ENCODE results near the gene COG2. TPM values are rescaled to one million over a fixed set of nuclear protein-coding genes. Genes with fewer than 3 reads are reported as not detected.

COG2 gene
- total RNA-seq, 6 experiments from 2014 or later: 9.0 to 18.7 (median 13.0) TPM

GRCh38 chr1:230624097-230624713, 18.1 kb upstream of the COG2 start:
- WGBS (ENCODE audit: insufficient coverage, low coverage, low lambda C conversion rate, missing lambda C conversion rate): 87% methylated on average over 16 of the region's 19 CpGs
- TF ChIP-seq CTCF (IDR thresholded peaks at IDR 0.05) (no peak), POLR2A (IDR thresholded peaks at IDR 0.05) (no peak)
- H3K9me3 ChIP-seq: no peaks in the 10 kb centered on the region
- no peaks in the 10 kb centered on the region for H3K4me1 ChIP-seq
- no peak for DNase-seq
- no peak overlapping the region for H3K4me3 ChIP-seq
- no peak overlapping the region for H3K27ac ChIP-seq
- H3K36me3 ChIP-seq: no peaks in the 10 kb centered on the region
- ATAC-seq: no peak
- intact Hi-C loops (cut with DNase I): no loop called here
- H3K27me3 ChIP-seq: no peaks in the 10 kb centered on the region

- intact Hi-C loops (cut with DNase I): no loop called here
- no peak for DNase-seq
- 67% methylated on average over 2 of the region's 2 CpGs for WGBS (ENCODE audit: insufficient coverage, low coverage, low lambda C conversion rate, missing lambda C conversion rate)
- Histone ChIP-seq H3K27me3 (no peaks in the 10 kb centered on the region), H3K9me3 (no peaks in the 10 kb centered on the region), H3K4me1 (no peaks in the 10 kb centered on the region), H3K36me3 (no peaks in the 10 kb centered on the region), H3K4me3 (no peak overlapping the region), H3K27ac (no peak overlapping the region)
- TF ChIP-seq POLR2A (IDR thresholded peaks at IDR 0.05) (no peak), CTCF (IDR thresholded peaks at IDR 0.05) (no peak)
- no peak for ATAC-seq
Measured at GRCh38 chr1:230626232-230626631, 16.0 kb upstream of the COG2 start.

- intact Hi-C loops (cut with DNase I): no loop called here
- H3K4me1 ChIP-seq: no peaks in the 10 kb centered on the region
- ATAC-seq (no peak), DNase-seq (no peak)
- H3K9me3 ChIP-seq: no peaks in the 10 kb centered on the region
- H3K36me3 ChIP-seq: no peaks in the 10 kb centered on the region
- no peak overlapping the region for H3K4me3 ChIP-seq
- H3K27me3 ChIP-seq: no peaks in the 10 kb centered on the region
- 89% methylated on average over 2 of the region's 2 CpGs for WGBS (ENCODE audit: insufficient coverage, low coverage, low lambda C conversion rate, missing lambda C conversion rate)
- H3K27ac ChIP-seq: no peak overlapping the region
- TF ChIP-seq POLR2A (IDR thresholded peaks at IDR 0.05) (no peak), CTCF (IDR thresholded peaks at IDR 0.05) (no peak)
Measured at GRCh38 chr1:230627767-230628166, 14.5 kb upstream of the COG2 start.

GRCh38 chr1:230629511-230629910, 12.8 kb upstream of the COG2 start:
- Histone ChIP-seq H3K36me3 (no peaks in the 10 kb centered on the region), H3K4me3 (no peak overlapping the region), H3K27me3 (no peaks in the 10 kb centered on the region), H3K9me3 (no peaks in the 10 kb centered on the region), H3K27ac (no peak overlapping the region), H3K4me1 (no peaks in the 10 kb centered on the region)
- intact Hi-C loops (cut with DNase I): no loop called here
- ATAC-seq (no peak), DNase-seq (no peak)
- TF ChIP-seq POLR2A (IDR thresholded peaks at IDR 0.05) (no peak), CTCF (IDR thresholded peaks at IDR 0.05) (no peak)

GRCh38 chr1:230631477-230631876, 10.8 kb upstream of the COG2 start:
- TF ChIP-seq POLR2A (IDR thresholded peaks at IDR 0.05) (no peak), CTCF (IDR thresholded peaks at IDR 0.05) (no peak)
- no peak for ATAC-seq
- no peaks in the 10 kb centered on the region for H3K9me3 ChIP-seq
- H3K36me3 ChIP-seq: no peaks in the 10 kb centered on the region
- intact Hi-C loops (cut with DNase I): loop anchor here (5.0 to 10.0 kb wide), 3 partner anchors 73 to 143 kb away; no protein-coding TSS in a partner anchor
- no peaks in the 10 kb centered on the region for H3K27me3 ChIP-seq
- H3K27ac ChIP-seq: no peak overlapping the region
- no peak for DNase-seq
- no peaks in the 10 kb centered on the region for H3K4me1 ChIP-seq
- no peak overlapping the region for H3K4me3 ChIP-seq
- WGBS (ENCODE audit: insufficient coverage, low coverage, low lambda C conversion rate, missing lambda C conversion rate): 28% methylated on average over 1 of the region's 1 CpG

All from right lobe of liver (tissue), 6 donors.